DMS153 treated with DMSO at 0.1 percent for 48 hours (cell line): ENCODE data around the gene MRPL10.
A peak's percentile ranks its signal among the peaks of the same experiment; 100 is the strongest.

Source experiments
- DNase-seq: peaks from one replicate; lab custom pipeline; 2025; ENCODE audit not compliant: unreplicated experiment; lab: John Stamatoyannopoulos, UW

The MRPL10 gene

GRCh38 chr17:47815106-47815918 lies 16.0 kb downstream of the MRPL10 start:
- DNase-seq, result no peak

GRCh38 chr17:47813512-47814031 lies 17.8 kb downstream of the MRPL10 start:
- no peak for DNase-seq

GRCh38 chr17:47813077-47813476 lies 18.3 kb downstream of the MRPL10 start:
- DNase-seq, result no peak

- no peak for DNase-seq
Measured at GRCh38 chr17:47812146-47812920, 19.0 kb downstream of the MRPL10 start.

GRCh38 chr17:47811709-47812108 lies 19.6 kb downstream of the MRPL10 start:
- DNase-seq, result no peak

- DNase-seq, result no peak
Measured at GRCh38 chr17:47810901-47811635, 20.3 kb downstream of the MRPL10 start.

- DNase-seq, result no peak
Measured at GRCh38 chr17:47810200-47810821, 21.0 kb downstream of the MRPL10 start.

GRCh38 chr17:47808830-47809480 lies 22.4 kb downstream of the MRPL10 start:
- no peak for DNase-seq

GRCh38 chr17:47808036-47808829 lies 23.1 kb downstream of the MRPL10 start:
- DNase-seq, result no peak

- no peak for DNase-seq
Measured at GRCh38 chr17:47807421-47807820, 23.9 kb downstream of the MRPL10 start.

GRCh38 chr17:47806913-47807255 lies 24.5 kb downstream of the MRPL10 start:
- DNase-seq, result no peak

GRCh38 chr17:47806026-47806912 lies 25.1 kb downstream of the MRPL10 start:
- no peak for DNase-seq

GRCh38 chr17:47804461-47804860 lies 26.9 kb downstream of the MRPL10 start:
- DNase-seq, result no peak

- DNase-seq, result no peak
Measured at GRCh38 chr17:47803751-47804150, 27.6 kb downstream of the MRPL10 start.

GRCh38 chr17:47803201-47803600 lies 28.1 kb downstream of the MRPL10 start:
- DNase-seq, result no peak

GRCh38 chr17:47802341-47803022 lies 28.9 kb downstream of the MRPL10 start:
- DNase-seq, result peak; percentile 66

- no peak for DNase-seq
Measured at GRCh38 chr17:47801906-47802305, 29.4 kb downstream of the MRPL10 start.

GRCh38 chr17:47801176-47801765 lies 30.1 kb downstream of the MRPL10 start:
- no peak for DNase-seq
